Adrenal gland (tissue), 5 donors: Measurements from ENCODE around the gene ETDA.
A peak's percentile ranks its signal among the peaks of the same experiment; 100 is the strongest.
"Not testable (repeated sequence)": the region's sequence is repeated elsewhere in the genome, so short reads cannot be mapped to it uniquely, and the experiment has no call there.

Experiments used
- POLR2A ChIP-seq, 2 donors: fragments of 450-650 bp; IDR thresholded peaks; one replicate each; pipeline ENCODE4 v1.6.1; 2017; ENCODE audit warnings: antibody characterized with exemption in 2 of 2, mild to moderate bottlenecking in 2 of 2, moderate library complexity in 1 of 2
- TF ChIP-seq, protein P1 (sequence below), 6 experiments: fragments of 450-650 bp in 4 of 6; fragments of 200-600 bp in 2 of 6; sonication (generic) in 1 of 6; IDR thresholded peaks; 1 replicate in 5 of 6; 2 replicates in 1 of 6; pipeline versions ENCODE4 v1.5.1 to v1.8.0; 2016 to 2021; ENCODE audit warnings: antibody characterized with exemption in 6 of 6, mild to moderate bottlenecking in 2 of 6, moderate library complexity in 1 of 6
- donor health status: DM: no; HTN: no; CAD: no.

DNA sequence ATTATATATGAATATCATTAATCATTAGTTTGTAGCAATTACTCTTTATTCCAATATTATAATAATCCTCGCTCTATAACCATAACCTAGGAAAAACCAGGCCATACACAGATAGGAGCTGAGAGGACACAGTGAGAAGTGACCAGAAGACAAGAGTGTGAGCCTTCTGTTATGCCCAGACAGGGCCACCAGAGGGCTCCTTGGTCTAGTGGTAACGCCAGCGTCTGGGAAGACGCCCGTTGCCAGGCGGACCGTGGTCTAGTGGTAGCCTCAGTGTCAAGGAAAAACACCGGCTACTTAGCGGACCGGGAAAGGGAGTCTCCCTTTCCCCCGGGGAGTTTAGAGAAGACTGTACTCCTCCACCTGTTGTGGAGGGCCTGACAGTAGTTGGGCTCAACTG is 45.4 kb upstream of the ETDA start:
- not testable (repeated sequence) for TF ChIP-seq POLR2A (IDR thresholded peaks at IDR 0.05)
- TF ChIP-seq, protein P1, sequence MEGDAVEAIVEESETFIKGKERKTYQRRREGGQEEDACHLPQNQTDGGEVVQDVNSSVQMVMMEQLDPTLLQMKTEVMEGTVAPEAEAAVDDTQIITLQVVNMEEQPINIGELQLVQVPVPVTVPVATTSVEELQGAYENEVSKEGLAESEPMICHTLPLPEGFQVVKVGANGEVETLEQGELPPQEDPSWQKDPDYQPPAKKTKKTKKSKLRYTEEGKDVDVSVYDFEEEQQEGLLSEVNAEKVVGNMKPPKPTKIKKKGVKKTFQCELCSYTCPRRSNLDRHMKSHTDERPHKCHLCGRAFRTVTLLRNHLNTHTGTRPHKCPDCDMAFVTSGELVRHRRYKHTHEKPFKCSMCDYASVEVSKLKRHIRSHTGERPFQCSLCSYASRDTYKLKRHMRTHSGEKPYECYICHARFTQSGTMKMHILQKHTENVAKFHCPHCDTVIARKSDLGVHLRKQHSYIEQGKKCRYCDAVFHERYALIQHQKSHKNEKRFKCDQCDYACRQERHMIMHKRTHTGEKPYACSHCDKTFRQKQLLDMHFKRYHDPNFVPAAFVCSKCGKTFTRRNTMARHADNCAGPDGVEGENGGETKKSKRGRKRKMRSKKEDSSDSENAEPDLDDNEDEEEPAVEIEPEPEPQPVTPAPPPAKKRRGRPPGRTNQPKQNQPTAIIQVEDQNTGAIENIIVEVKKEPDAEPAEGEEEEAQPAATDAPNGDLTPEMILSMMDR (IDR thresholded peaks at IDR 0.05) = peak; percentile 28 to 65 (median 43)
